HG03097 (cell line): Measurements from ENCODE around the gene ARHGAP44.

Experiments
- ATAC-seq: cut with Tn5 transposase; IDR thresholded peaks from one replicate; pipeline ENCODE4 v1.9.1; 2021; ENCODE audit not compliant: unreplicated experiment, low FRiP score

The ARHGAP44 gene, protein sequence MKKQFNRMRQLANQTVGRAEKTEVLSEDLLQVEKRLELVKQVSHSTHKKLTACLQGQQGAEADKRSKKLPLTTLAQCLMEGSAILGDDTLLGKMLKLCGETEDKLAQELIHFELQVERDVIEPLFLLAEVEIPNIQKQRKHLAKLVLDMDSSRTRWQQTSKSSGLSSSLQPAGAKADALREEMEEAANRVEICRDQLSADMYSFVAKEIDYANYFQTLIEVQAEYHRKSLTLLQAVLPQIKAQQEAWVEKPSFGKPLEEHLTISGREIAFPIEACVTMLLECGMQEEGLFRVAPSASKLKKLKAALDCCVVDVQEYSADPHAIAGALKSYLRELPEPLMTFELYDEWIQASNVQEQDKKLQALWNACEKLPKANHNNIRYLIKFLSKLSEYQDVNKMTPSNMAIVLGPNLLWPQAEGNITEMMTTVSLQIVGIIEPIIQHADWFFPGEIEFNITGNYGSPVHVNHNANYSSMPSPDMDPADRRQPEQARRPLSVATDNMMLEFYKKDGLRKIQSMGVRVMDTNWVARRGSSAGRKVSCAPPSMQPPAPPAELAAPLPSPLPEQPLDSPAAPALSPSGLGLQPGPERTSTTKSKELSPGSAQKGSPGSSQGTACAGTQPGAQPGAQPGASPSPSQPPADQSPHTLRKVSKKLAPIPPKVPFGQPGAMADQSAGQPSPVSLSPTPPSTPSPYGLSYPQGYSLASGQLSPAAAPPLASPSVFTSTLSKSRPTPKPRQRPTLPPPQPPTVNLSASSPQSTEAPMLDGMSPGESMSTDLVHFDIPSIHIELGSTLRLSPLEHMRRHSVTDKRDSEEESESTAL

GRCh38 chr17:12789481-12790248, at the start of gene ARHGAP44:
ARHGAP44 (plus strand) TSS chr17:12789498; CDS start chr17:12789839, 341 bp downstream.
- ATAC-seq, result peak; percentile 59

- ATAC-seq, result no peak
These were observed 49.8 kb upstream of the ARHGAP44 start for GRCh38 chr17:12739500-12739899.

DNA sequence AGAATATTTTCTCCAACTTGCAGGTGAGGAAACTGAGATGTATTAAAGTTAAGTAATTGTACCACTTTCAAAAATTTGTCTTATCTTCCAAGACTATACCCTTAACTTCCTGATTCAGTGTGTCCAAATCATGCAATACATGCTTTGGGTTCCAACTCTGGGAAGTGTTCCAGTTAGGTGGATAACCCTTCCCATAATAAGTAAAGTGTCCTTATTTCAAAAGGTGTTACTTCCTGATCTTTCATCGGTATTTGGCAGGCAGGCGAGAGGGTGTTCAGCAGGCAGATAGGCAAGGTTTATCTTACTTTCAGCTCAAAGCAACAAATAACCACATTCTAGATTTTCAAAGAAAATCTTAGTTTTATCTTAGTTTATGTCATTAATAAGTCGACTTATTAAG, 46.3 kb upstream of the ARHGAP44 start:
- no peak for ATAC-seq

- no peak for ATAC-seq
These were observed 45.0 kb upstream of the ARHGAP44 start for GRCh38 chr17:12744298-12744697.

DNA sequence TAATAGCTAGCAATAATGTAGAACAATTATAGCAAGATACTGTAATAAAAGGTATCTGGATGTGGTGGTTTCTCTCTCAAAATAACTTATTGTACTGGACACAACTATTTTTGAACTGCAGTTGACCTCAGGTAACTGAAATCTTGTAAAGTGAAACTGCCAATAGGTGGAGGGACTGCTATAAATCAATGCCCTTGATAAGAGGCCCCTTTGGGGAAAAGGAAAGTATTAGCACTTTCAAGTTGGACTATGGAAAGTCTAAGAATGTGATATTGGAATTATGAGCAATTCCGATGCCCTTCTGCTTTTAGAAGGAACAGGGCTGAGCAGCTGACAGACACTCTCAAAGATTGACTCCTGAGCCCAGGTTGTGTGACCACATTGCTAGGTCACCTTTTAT, 44.5 kb upstream of the ARHGAP44 start:
- ATAC-seq, result no peak

DNA sequence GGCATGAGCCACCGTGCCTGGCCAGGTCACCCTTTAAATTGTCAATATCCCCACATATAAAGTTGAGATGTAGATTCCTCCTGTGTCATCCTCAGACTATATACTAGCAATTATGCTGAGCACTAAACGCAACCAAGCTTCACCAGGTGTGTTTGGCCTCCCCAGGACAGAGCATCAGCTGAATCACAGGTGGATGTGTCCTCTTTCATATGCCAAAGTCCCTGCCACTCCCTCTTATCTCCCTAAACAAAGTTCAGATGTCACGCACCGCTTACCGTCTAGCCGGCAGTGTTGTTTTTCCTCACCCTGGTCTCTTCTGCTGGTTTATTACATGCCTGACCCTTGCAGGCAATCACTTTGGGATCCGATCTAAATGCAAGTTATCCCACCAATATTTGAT, 43.8 kb upstream of the ARHGAP44 start:
- no peak for ATAC-seq

DNA sequence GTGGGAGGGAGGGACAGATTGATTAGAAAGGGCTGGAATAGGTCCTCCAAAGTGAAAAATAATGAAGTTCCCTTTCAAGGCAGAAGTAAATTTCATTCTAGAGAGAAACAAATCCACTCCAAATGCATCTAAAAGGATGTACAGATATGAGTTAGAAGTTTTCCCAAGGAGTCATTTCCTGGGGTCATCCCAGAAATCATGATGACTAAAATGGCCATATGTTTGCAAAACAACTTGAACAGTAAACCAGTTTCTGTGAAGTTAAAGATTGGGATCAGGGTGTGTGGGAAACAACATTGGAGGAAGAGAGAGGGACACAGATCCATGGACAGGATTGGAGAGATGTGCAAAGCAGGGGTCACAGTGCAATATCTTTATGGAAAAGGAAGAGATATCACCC, 32.5 kb upstream of the ARHGAP44 start:
- ATAC-seq, result no peak

DNA sequence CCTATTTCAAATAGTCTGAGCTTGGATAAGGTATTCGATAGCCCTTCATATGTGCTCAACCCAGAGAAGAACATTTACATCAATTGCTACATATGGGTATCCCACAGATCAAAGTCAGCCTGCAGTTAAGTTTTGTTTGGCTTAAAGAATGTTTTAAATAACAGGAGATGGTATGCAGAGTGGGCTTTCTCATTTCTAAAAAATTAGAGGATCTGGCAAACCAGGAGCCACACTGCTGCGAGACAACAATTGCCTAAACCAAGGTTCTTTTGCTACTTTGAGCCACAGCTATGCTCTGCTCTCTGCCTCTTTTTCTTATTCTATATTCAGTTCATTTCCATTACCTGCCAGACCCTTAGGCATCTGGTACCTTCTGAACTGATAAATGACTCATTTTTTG, 30.2 kb upstream of the ARHGAP44 start:
- ATAC-seq, result no peak

DNA sequence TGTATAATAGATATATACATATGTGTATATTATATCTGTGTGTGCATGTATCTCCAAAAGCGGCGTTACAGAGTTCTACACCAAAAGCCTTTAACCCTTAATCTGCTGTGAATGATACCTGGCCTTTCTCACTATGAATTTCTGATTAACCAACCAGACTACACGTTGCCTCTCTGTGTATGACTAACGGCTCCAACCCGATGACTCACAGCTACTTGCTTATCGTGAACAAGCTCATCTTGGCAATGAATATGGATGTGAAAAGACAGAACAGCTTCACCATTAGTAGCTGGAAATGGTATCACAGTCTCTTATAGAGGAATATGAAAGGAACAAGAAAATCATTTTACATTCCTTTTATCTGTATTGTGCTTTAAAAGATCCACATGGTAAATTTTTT, 23.8 kb upstream of the ARHGAP44 start:
- ATAC-seq, result no peak

DNA sequence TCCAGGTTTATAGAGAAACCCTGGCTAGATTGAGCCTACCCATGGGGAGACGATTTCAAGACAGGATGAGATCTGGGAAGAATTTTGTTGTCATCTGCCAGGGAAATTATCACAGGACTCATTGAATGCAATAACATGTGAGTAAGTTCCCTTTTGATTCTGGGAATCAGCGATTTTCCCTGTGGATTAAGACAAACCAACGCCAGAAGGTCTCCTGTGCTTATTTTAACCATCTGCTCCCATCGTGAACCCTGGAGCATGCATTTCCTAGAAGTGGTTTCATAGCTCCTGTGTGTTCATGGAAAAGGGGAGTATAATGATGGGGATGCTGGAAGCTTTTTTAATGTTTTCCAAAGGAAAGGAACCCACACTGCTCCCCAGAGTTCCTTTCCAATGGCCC, 21.0 kb upstream of the ARHGAP44 start:
- ATAC-seq, result no peak

DNA sequence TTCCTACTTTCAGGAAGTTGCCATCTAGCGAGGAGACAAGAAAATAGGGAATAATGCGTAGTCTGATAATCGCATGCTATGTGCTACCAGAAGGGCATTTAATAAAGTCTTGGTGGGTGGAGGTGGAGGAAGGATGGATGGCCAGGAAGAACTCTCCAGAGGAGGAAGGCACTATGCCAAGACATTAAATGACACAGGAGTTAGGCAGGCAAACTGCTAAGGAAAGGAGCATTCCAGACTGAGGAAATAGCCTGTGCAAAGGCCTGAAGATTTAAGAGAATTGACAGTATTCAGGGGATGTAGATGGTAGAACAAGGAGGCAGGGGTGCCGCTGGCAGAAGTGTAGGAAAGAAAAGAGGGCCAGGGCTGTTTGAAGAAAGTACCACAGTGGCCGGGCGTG, 19.3 kb upstream of the ARHGAP44 start:
- no peak for ATAC-seq

GRCh38 chr17:12773153-12773552, 16.1 kb upstream of the ARHGAP44 start:
- ATAC-seq, result no peak

DNA sequence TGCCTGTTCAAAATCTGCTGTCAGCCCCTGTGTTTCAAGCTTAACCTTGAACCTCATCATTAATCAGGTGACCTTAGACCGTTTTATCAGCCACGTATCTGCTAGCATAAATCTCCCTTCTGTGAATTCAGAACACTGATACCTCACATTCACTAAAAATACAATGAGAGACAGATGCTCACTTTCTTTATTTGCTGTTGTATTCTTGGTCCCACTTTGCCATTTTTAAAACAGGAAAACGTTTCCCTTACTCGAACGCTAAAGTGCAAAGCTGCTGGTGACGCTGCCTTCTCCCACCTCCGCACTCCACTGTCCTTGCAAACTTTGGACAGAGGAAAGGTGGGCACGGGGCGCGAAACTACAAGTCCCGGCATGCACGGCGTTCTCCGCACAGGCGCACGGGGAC, 220 bp upstream of the ARHGAP44 start:
- peak; percentile 74 for ATAC-seq

DNA sequence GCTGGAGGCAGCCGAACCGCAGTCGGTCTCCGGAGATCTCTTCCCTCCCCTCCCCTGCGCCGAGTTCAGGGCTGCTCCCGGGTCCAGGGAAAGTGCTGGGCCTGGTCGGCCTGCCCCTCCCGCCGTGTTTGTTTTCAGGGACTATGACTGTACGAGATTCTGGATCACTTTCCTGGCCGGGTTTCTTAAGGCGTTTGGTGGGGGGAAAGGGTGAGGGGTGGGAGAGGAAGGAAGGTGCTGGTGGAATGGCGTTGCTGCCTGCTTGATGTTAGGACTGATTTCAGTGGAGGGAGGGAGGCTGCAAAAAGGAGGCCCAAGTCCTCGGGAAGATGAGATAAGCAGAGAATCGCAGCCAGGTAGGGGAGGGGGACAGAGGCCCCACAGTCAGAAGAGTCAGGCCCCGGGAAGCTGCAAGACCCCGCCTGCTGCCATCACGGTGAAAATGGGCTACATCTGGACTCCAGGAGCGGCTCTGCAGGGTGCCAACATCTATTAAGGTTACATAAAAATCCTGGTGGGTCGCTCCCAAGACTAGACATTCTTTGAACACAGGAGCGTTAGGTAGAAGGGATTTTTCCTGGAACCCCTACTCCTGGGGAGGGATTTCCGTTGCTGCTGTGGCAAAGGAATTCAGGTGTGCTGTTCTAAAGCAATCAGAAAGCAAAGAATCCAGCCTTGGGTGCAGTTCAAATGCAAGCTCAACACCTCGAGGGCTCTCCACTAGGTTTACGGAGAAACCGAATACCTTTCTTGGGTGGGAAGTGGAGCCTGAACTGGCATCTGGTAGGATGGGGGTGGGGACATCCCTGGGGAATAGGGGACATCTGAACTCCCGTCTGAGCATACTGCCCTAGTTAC, 1.2 kb downstream of the ARHGAP44 start:
- no peak for ATAC-seq

GRCh38 chr17:12794919-12795532, 5.7 kb downstream of the ARHGAP44 start:
- no peak for ATAC-seq

DNA sequence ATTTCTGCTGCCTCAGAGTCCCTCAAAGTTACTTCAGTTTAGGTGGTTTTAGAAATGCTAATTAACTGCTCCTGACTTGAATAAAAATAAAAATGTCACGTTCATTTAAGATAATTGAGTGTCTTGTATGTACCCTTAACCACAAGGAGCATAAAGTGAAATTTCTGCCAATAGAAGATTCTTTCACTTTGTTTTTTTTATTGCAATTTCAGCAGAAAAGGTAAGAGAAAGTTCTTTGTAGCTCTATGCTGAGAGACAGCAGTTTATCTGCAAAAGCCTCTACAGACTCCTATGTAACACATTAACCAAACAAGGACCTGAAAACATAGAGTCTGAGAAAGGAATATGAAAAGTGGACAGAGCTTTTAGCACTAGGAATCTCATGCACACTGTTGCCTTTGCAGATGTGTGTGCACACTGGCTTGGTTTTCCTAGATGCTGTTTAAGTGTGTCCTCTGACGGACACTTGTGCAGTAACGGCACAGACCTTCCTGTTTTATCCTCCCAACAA, 11.6 kb downstream of the ARHGAP44 start:
- no peak for ATAC-seq

DNA sequence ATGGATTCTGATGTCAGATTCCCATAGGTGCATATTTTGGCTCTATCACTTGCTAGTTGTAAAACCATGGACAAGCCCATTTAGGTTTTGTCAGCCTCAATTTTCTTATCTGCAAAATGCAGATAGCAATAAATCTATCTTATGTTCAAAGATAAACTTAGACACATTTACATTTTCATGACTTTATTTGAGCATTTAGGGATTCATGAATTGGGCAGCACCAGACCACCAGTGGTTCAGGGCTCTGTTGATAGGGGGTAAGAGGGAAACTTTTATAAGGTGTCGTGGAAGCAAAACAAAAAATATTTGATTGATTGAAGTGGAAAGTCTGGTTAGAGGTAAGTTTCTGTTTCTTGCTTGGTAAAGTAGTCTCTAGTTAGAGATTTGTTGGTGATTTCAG, 17.3 kb downstream of the ARHGAP44 start:
- no peak for ATAC-seq

DNA sequence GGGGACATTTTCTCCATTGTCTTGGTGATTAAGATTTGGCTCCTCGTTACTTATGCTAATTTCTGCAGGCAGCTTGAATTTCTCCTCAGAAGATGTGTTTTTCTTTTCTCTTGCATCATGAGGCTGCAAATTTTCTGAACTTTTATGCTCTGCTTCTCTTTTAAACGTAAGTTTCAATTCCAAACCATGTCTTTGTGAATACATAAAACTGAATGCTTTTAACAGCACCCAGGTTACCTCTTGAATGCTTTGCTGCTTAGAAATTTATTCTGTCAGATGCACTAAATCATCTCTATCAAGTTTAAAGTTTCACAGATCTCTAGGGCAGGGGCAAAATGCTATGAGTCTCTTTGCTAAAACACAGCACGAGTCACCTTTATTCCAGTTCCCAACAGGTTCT, 19.4 kb downstream of the ARHGAP44 start:
- no peak for ATAC-seq

DNA sequence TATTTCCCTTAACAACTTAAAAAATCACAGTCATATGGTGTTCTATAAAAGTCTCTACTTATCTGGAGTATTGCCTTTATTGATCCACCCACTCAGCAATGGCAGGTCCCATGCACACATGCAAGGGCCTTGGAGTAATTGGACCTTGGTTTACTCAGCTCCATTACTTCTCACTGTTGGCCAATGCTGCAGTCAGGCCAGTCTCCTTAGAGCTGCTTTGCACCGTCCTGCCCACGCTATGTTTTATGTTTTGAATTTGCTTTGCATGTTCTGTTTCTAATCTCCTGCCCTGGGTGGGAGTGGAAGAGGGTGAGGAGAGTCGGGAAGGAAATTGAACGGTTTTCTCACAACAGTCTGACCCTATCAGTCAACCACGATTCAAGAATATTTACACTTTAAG, 23.6 kb downstream of the ARHGAP44 start:
- ATAC-seq, result no peak

DNA sequence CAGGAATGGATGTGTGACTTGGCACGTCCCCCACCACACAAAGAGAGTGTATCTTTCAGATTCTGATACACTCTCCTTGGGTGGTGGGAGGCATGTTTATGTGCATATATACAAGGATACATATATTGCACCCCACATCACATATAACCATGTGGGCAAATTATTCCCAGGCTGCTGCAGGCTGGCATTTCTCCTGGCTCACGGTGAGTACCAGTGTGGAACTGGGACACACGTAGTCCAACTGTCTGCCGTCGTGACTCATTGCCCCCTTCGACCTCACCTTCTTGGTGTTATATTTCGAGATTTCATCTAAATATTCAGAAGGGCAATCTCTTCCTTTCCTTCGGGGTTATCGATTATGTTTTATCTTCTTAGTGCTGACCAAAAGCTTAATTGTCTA, 24.4 kb downstream of the ARHGAP44 start:
- ATAC-seq, result no peak
